ENCODE measurements around the gene DST.

DNA sequence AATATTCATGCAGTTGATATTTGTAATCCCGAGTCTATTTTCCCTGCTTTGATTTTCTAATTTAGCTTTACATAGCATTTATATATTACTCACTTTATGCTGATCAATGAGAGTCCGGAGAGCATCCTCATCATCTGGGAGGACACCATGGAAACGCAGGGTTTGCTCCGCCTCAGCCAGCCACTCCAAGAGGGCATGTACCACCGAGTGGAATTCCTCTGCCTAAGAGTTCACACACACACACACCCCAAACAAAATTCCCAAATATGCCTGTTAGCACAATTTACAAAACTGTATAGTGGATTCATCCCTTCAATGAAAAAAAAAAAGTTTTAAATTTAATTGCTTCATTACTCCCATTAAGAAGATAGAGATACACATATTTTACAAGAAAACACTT, 160.7 kb downstream of the DST start:
- TF ChIP-seq, protein P1, sequence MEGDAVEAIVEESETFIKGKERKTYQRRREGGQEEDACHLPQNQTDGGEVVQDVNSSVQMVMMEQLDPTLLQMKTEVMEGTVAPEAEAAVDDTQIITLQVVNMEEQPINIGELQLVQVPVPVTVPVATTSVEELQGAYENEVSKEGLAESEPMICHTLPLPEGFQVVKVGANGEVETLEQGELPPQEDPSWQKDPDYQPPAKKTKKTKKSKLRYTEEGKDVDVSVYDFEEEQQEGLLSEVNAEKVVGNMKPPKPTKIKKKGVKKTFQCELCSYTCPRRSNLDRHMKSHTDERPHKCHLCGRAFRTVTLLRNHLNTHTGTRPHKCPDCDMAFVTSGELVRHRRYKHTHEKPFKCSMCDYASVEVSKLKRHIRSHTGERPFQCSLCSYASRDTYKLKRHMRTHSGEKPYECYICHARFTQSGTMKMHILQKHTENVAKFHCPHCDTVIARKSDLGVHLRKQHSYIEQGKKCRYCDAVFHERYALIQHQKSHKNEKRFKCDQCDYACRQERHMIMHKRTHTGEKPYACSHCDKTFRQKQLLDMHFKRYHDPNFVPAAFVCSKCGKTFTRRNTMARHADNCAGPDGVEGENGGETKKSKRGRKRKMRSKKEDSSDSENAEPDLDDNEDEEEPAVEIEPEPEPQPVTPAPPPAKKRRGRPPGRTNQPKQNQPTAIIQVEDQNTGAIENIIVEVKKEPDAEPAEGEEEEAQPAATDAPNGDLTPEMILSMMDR (IDR thresholded peaks at IDR 0.05; ENCODE audit: low read length), result no peak
- TF ChIP-seq EZH2 (optimal IDR thresholded peaks at IDR 0.05; ENCODE audit: low read depth, low read length) (no peak), EZH2phosphoT487 (IDR thresholded peaks at IDR 0.05; ENCODE audit: low read length) (no peak)
